ENCODE data around the gene SGSM1.
A peak's percentile ranks its signal among the peaks of the same experiment; 100 is the strongest.

SGSM1 gene

DNA sequence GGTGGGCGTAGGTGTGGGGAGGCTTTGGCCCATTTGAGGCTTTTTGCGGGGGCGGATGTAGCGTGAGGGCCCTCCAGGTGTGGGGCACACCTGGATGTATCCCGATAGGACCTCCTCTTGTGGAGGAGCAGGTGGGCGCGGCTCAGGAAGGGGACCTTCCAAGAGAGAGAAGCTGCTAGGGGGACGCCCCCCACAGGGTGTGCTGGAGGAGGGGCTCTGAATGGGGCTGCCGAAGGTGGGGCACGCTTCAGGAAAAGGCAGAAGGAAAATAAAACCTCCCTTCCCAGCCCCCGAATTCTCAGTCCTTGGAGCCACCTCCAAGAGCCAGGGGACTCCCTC lies 621 bp downstream of the SGSM1 start:
- no peak for DNase-seq

DNA sequence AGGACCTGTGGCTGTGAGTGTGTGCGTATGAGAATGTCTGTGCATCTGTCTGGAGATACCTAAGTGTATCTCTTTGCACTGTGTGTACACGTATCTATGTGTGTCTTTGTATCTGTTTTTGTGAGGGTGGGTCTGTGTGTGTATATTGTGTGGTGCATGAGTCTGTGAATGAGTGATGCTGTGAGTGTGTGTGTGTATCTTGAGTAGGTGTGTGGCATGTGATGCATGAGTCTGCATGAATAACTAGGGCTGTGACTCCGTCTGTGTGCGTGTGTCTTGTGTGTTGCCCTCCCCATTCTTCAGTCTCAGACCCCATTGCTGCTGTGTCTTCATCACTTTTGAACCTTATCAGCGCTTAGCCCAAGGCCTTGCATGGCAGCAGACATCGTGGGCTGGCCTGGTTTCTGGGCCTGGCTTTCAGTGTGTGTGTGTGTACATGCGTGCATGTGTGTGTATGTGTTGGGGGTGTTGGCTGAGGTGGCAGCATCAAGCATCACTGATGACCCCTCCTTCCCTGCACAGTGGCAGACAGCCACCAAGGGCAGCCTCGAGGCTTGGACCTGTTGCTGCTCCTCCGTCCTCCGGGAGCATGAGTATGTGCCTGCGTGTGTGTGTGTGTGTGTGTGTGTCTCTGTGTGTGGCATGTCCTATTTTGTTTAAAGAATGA lies 1.4 kb downstream of the SGSM1 start:
- DNase-seq: no peak

DNA sequence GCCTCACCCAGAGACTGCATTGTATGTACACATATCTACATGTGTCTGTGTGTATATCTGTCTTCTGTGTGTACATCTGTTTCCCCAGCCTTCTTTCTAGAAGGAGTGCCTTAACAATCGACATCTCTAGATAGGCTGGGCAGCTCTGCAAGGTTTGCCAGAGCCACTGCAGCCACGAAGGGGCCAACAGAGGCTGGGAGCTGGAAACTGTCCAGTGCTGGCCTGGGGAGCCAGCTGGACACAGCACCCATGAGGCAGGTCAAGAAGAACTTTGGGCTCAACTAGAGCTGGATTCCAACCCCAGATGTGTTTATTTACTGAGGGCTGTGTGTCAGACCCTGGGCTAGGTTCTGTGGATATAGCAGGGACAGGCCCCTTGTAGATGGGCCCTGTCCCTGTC lies 3.3 kb downstream of the SGSM1 start:
- DNase-seq: no peak

DNA sequence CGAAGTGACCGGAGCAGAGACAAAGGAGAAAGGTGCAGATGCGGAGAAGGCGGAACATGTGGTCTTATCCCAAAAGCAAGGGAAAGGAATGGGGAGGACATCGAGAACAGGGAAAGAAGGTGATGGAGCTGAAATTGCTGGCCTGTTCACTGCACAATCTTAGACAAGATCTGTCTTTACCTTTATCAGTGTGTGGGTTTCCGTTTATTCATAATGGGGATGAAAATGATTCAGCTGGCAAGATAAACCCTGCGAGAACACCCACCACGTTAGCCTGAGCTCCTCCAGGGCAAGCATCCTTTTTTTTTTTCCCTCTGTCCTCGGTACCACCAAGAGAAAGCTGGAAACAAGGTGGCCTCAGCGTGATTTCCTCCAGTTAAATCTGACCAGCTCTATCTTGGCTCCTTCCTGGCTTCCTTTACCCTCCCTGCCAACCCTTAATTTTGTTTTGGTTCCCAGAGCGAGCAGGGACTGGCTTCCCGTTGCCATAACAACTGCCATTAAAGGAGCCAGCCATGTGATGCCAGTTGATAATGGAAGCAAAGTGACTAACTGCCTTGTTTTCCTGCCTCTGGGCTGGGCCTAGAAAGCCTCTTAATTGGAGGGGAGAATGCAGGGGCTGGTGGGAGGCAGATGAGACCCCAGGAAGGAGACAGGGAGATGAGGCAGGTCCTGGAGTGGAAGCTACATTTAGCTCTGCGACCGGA lies 4.2 kb downstream of the SGSM1 start:
- no peak for DNase-seq

DNA sequence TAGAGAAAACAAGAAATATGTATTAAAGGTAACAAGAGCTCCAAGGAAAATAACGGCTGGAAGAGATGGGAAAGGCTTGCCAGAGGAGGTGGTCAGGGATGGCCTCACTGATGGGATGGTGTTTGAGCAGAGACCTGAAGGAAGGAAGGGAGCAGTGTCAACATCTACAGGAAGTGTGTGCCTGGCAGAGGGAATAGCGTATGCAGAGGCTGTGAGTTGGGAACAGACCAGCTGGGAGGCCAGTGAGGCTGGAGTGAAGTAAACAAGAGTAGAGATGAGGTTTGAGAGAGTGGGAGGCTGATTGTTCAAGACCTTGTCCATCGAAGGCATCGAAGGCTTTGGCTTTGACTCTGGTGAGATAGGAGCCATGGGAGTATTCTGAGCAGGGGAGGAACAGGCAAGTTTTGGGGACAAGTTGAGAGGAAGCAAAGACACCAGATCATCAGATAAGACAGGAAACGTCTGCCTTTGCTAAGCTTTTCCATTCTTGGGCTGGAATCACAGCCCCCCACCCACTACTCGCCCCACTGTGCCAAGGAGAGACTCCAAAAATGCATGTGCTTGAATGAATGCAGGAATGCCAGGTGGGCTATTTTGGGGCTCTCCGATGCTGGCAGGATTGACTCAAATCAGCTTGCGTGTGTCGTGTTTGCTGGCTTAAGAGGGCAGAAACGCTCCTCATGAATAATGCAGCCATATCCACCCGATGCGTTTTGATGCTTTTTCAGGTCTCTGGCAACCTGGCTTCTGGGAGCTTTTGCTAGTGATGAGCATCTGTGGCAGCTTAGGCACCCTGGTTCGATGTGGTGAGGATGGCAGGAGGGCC lies 7.2 kb downstream of the SGSM1 start:
- no peak for DNase-seq

DNA sequence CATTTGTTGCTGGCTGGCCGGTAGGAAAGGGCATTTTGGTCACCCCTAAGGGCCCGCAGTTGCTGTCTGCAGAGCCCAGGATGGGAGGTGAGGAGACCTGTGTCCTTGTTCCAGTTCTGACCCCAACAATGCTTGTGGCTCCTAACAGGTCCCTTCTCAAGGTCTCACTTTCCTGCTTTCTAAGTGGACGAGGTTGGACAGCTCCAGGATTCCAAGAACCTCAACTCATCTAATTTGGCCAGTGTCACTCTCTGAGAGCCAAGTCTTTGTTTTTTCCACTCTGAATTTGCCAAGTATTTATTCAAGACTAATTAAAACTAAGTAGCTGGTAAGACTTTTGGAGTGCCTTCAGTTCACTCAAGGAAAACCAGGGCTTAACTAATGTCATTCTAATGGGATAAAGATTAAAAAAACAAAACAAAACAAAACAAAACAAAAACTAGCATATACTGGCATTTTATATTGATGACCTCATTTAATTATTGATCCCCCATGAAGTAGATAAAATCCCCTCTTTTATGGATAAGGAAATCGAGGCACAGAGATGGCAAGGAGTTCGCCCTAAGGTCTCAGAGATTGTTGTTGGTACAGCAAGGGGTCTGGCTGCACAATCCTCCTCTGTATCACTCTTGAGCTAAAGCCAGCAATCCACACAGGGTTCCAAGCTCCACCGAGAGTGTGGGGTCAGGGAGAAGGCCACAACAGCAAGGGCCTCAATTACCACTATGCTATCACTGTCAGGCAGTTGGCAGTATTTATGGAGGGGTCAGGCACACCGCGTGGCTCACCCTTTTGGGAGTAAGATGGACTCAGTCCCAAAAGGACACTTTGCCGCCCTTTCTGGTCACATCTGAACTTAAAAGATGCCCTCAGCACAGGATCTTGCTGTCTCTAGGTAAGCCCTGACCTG lies 8.1 kb downstream of the SGSM1 start:
- no peak for DNase-seq

DNA sequence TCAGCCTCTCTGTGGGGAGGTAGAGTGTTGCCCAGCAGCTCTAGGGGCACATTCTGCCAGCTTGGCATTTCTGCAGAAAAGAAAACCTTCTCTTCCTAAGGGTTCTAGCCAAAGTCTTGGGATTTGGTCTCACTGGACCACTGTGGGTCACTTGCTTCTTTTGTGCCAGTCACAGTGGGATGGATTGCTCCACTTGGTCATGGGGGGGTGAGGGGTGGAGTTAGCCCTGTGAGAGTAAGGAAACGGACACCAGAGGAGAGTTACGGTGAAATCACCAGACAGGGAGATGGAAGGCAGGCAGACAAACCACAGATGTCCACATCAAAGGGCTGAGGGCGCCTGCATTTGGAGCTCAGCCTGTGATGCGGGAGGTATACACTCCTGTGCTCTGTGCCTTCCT lies 10.8 kb downstream of the SGSM1 start:
- no peak for DNase-seq

DNA sequence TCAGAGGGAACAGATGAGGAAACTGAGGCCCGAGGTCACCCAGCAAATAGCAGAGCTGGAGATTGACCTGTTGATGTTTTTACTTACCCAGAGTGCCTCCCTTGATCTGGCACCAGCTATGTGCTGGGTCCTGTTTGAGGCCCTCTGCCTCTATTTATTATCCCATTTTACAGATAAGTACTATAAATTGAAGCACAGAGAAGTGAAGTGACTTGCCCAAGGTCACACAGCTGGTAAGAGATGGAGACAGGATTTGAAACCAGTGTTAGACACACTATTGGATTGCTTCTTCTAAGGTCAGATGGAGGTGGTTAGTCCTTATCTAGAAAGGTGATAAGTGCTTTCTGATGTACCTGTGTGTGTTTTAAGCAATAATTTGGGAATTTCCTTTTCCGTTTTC lies 13.5 kb downstream of the SGSM1 start:
- no peak for DNase-seq

DNA sequence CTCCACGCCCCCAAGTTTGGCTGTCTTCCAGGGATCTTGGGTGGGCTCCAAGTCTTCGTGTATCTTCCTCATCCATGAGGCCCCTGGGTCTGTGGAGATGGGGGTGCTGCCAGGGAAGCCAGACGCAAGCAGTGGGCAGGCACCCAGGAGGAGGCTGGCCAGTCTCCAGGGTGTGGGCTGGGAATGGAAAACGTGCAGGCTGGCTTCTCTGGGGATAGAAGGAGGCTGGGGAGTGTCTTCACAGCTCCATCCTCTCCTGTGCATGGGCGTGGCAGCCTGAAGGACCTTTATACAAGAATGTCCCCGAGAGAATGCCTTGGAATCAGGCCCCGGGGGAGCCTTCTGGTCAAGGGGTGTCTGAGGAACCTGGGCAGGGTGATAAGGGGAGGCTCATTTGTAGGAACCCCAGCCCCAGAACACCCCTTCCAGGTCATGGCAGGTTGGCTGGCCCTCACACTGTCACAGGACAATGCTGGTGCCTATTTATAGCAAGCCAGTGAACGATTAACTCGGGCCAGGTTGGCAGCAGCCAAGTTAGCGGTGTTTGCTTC lies 14.0 kb downstream of the SGSM1 start:
- no peak for DNase-seq

DNA sequence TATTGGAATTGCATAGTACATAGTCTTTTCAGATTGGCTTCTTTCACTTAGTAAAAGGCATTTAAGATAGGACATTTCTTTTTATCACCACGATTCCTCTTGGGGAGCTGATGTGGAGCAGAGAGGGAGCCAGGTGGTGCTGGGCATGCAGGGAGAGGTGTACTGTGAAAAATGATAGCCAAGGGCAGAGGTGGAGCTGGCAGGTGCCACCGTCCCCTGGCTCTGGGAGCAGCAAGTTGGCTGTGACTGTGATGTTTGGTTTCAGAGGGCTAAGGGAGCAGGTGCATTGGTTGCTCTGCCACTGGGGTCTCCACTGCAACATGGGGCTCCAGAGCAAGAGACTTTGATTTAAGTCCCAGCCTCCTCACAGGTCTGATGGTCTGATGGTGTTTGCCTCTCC lies 16.5 kb downstream of the SGSM1 start:
- DNase-seq: no peak

DNA sequence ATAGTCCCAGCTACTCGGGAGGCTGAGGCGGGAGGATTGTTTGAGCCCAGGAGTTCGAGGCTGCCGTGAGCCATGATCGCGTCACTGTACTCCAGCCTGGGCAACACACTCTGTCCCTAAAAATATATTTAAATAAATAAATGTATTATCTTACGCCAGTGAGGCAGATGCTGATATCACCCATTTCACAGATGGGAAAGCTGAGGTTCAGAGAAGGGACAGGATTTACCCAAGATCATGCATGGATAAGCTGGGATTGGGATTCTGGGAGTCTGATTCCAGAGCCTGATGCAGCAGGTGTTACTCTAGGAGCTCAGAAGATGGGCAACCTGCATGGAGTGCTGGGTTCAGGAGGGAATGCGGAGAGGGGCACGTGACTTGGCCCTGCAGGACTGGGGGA lies 17.8 kb downstream of the SGSM1 start:
- DNase-seq: no peak

DNA sequence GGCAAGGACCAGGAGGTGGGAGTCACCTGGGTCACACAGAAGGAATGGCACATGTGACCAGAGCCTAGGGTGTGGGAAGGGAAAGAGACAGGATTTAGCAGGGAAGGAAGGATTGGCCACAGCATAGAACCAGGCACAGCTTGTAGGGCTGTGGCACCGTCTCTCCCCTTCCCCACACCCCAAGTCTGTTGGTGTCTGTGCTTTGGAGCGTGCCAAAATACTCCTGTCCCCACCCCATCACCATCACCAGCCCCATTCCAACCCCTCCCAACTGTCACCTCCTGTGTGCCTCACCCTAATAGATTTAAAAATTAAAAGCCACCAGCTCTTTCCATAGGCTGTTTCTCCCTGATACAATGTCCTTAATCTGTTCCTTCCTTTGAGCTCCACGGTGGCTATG lies 18.2 kb downstream of the SGSM1 start:
- DNase-seq: no peak

DNA sequence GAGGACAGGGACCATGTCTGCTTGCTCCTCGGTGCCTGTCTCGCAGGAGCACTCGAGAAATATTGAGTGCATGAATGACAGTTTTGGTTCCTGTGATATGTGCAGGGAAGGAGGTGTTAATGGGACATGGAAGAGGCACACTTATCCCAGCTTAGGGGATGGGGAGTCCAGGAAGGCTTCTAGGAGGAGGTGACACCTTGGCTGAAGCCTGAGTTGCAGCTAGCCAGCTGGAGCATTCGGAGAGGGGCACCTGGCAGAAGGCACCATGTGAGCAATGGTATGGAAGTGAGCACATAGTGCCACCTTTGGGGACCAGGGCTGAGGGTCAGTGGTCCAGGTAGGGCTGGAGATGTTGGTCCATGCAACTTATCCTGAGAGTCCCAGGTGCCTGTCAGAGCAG lies 18.9 kb downstream of the SGSM1 start:
- no peak for DNase-seq

DNA sequence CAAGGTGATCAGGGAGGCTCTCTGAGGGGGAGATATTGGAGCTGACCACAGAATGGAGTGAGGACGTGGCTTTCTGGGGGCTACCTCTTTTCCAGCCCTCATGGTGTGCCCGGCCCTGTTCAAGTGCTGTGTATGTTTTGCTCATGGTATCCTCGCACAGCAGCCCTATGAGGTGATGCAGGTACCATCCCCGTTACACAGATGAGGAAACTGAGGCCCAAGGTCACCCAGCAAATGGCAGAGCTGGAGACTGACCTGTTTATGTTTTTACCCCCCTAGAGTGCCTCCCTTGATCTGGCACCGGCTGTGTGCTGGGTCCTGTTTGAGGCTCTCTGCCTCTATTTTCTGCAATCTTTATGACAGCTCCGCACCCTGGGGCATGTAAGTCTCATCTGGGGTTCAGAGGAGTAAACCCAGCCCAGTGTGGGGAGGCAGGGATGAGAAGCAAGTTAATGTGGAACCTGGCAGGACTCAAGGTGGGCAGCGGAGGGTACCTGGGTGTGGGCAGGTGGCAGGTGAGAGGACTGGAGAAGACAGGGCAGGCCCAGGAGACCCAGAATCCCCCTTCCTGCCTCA lies 20.8 kb downstream of the SGSM1 start:
- no peak for DNase-seq

DNA sequence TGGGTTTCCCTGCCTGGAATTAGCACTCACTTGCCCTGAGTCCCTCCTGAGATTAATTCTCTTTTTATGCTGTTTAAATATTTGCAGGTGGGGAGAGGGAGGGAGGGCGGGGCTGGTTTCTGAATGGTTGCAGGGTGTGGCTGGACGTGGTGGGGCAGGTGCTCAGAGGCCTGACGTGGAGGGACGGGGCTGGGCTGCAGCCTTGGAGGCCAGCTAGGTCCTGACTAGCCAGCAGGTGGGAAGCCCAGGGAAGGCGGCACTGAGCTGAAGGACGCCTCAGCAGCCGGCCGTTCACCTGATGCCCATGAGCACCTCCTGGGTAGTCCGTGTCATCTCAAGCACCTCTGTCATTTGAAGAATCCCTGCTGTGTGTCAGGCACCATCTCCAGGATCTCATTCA lies 21.3 kb downstream of the SGSM1 start:
- no peak for DNase-seq

DNA sequence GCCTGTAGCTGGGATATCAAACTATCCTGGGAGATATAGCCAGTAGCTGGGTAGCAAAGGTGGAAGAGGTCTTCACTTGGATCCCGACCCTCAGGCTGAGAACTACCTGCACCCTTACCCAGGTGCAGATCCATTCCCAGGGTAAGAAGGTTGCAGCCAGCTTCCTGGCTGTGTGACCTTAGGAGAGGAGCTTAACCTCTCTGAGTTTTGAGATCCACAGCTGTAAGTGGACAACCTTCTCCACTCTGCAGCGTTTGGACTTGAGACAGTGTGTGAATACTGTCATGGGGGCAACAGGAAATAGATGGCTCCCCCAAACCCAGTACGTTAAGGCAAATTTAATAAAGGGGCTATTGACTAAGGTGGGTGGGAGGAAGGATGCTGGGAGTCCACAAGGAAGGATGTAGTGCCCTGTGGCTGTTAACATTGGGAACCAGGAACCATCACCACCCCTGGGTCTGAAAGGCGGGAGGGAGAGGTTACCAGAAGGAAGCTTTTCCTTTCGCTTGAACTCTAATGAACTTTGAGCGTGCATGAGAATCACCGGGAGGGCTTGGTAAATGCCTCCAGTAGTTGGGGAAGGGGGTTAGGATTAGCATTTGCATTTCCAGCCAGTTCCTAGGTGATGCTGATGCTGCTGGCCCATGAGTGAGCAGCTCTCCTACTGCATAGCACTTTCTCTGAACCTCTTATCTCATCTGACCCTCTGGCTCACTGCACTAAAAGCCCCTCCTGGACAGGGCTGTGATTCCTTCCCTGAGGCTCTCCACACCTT lies 24.4 kb downstream of the SGSM1 start:
- DNase-seq: no peak

DNA sequence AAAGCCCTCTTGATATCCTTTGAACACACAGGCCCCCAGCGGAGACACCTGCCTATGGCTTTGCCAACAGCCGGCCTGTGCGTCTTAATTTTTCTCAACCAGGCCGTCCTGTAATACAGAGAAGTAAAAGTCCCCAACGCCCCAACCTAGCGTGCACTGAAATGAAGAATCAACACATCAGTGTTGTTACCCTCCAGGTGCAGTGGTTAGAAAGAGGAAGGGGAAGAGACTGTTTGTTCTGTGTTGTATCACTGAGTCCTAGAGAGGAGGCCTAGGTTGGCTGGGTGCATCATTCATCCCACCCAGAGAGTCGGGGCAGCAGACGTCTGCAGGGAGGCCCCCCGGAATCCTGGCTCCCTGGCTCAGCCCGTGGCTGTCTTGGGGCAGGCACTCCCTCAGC lies 25.7 kb downstream of the SGSM1 start:
- no peak for DNase-seq

DNA sequence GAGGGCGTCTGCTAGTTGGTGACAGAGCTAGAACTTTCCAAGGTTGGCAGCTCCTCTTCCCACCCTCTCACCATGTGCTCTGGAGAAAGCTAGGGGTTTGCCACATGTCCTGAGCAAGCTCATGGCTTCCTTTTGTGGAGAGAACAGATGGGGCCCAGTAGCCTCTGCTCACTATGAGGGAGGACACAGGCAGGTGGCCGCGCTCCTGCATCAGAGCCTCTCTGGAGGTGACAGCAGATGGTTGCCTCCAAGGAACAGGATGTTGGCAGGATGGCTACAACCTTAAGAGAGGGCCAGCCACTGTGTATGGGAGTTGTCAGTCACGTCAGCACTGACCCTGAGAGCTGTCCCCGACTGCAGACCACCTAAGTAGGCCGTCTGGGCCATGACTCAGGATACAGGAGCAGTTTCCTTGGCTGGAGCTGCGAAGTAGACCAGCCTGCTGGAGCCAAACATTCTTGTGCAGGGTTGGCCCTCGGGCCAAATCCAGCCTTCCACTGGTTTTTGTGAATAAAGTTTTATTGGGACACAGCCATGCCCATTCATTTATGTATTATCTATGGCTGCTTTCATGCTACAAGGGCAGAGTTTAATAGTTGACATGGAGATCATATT lies 28.0 kb downstream of the SGSM1 start:
- DNase-seq: no peak

DNA sequence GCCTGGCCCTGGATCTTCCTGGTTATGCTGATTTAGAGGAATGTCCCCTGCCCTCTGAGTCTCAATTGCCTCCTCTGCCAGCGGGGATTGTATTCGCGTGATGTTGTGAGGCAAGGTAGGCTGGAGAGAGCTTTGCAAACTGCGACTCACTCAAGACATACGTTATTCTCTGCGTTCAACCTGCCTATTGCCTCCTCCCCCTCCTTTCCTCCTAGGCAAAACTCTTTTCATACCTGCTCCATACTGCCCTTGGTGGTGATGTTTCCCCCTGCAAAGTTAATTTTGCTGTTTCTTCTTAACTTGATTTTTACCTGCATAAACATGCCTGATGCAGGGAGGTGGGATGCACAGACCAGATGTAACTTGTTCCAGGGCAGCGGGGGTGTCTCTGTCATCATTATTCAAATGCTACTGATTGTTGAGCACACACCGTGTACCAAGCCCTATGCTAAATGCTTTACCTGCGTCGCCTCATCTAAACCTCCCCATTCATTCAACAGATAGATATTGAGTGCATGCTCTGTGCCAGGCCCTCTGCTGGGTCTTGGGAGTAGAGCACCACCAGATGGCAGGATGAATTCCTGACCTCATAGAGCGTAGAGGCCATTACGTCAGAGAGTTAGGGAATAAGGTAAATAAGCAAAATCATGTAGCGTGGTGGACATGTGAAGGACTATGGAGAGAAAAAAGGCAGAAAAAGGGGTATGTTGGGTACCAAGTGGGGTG lies 29.0 kb downstream of the SGSM1 start:
- peak in 1 of 2 experiments; percentile 16 for DNase-seq

DNA sequence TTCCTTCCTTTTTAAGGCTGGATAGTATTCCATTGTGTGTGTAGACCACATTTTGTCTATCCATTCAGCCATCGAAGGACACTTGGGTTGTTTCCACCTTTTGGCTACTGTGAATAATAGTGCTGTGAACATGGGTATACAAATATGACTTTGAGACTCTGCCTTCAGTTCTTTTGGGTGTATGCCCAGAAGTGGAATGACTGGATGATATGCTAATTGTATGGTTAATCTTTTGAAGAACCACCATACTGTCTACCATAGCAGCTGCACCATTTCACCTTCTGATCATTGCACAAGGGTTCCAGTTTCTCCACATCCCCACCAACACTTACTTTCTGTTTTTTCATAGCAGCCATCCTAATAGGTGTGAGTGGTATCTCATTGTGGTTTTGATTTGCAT lies 30.3 kb downstream of the SGSM1 start:
- DNase-seq: no peak

Data from AML-193 (cell line).